H9 (cell line): ENCODE results near the gene ALKBH4. TPM values are rescaled to one million over a fixed set of nuclear protein-coding genes. Genes with fewer than 3 reads are reported as not detected.

Experiments used
- DNase-seq: peaks from one replicate; pipeline ENCODE4 v3.0.0-alpha.2; 2017
- H2AFZ ChIP-seq: one replicate; pipeline ENCODE4 v1.6.1; 2013; ENCODE audit warnings: mild to moderate bottlenecking, low read length, control low read depth, moderate library complexity
- H2AK5ac ChIP-seq: 2 replicates; pipeline ENCODE4 v1.6.1; 2013; ENCODE audit warnings: low read length, control low read depth, mixed read lengths; ENCODE audit not compliant: insufficient read length
- H2BK120ac ChIP-seq: one replicate; pipeline ENCODE4 v1.6.1; 2013; ENCODE audit warnings: low read depth, mild to moderate bottlenecking, low read length, control low read depth, inconsistent platforms; ENCODE audit not compliant: poor library complexity, severe bottlenecking
- H2BK12ac ChIP-seq: 2 replicates; pipeline ENCODE4 v1.6.1; 2013; ENCODE audit warnings: low read length, control low read depth, mixed read lengths, low read depth; ENCODE audit not compliant: insufficient read length
- H2BK15ac ChIP-seq: 2 replicates; pipeline ENCODE4 v1.6.1; 2013; ENCODE audit warnings: low read depth, low read length, control low read depth
- H2BK20ac ChIP-seq: one replicate; pipeline ENCODE4 v1.6.1; 2013; ENCODE audit warnings: low read depth, mild to moderate bottlenecking, low read length, control low read depth, inconsistent platforms; ENCODE audit not compliant: poor library complexity, severe bottlenecking
- H2BK5ac ChIP-seq: 2 replicates; pipeline ENCODE4 v1.6.1; 2013; ENCODE audit warnings: low read length, control low read depth, mixed read lengths; ENCODE audit not compliant: insufficient read length
- H3K14ac ChIP-seq: 2 replicates; pipeline ENCODE4 v1.6.1; 2013; ENCODE audit warnings: low read length, control low read depth; ENCODE audit not compliant: insufficient read depth
- H3K18ac ChIP-seq: 2 replicates; pipeline ENCODE4 v1.6.1; 2013; ENCODE audit warnings: low read depth, mild to moderate bottlenecking, mixed read lengths, low read length, control low read depth; ENCODE audit not compliant: insufficient read length
- H3K23ac ChIP-seq: 2 replicates; pipeline ENCODE4 v1.6.1; 2013; ENCODE audit warnings: low read length, control low read depth, mixed read lengths, low read depth; ENCODE audit not compliant: insufficient read length
- H3K23me2 ChIP-seq: 2 replicates; pipeline ENCODE4 v1.6.1; 2013; ENCODE audit warnings: low read depth, mild to moderate bottlenecking, mixed read lengths, low read length, control low read depth; ENCODE audit not compliant: insufficient read length, poor library complexity, severe bottlenecking
- H3K27ac ChIP-seq: 2 replicates; pipeline ENCODE4 v1.5.1; 2013; ENCODE audit warnings: low read length, control low read depth, mixed read lengths, low read depth; ENCODE audit not compliant: insufficient read length
- H3K27me3 ChIP-seq: 2 replicates; pipeline ENCODE4 v1.6.1; 2013; ENCODE audit warnings: low read length, control low read depth, inconsistent platforms; ENCODE audit not compliant: insufficient read depth
- H3K4ac ChIP-seq: 2 replicates; pipeline ENCODE4 v1.6.1; 2013; ENCODE audit warnings: low read depth, mild to moderate bottlenecking, control low read depth, inconsistent platforms, low read length, moderate library complexity
- H3K4me1 ChIP-seq: 2 replicates; pipeline ENCODE4 v1.6.1; 2013; ENCODE audit warnings: low read length, control low read depth, inconsistent platforms; ENCODE audit not compliant: insufficient read depth
- H3K4me2 ChIP-seq: 2 replicates; pipeline ENCODE4 v1.6.1; 2013; ENCODE audit warnings: low read length, control low read depth, mixed read lengths; ENCODE audit not compliant: insufficient read length, insufficient read depth
- H3K56ac ChIP-seq: 2 replicates; pipeline ENCODE4 v1.6.1; 2013; ENCODE audit warnings: low read depth, mild to moderate bottlenecking, mixed read lengths, low read length, control low read depth; ENCODE audit not compliant: insufficient read length
- H3K79me1 ChIP-seq: 2 replicates; pipeline ENCODE4 v1.6.1; 2013; ENCODE audit warnings: low read depth, mild to moderate bottlenecking, moderate library complexity, low read length, control low read depth, inconsistent platforms; ENCODE audit not compliant: insufficient read depth, poor library complexity, severe bottlenecking
- H3K79me2 ChIP-seq: 2 replicates; pipeline ENCODE4 v1.6.1; 2013; ENCODE audit warnings: low read length, control low read depth, inconsistent platforms; ENCODE audit not compliant: insufficient read depth
- H3K9ac ChIP-seq: 2 replicates; pipeline ENCODE4 v1.6.1; 2013; ENCODE audit warnings: low read length, control low read depth, mixed read lengths; ENCODE audit not compliant: insufficient read length; ENCODE audit errors: extremely low read depth
- H3K9me3 ChIP-seq: one replicate; pipeline ENCODE4 v1.6.1; 2013; ENCODE audit warnings: low read depth, low read length, inconsistent platforms; ENCODE audit not compliant: control insufficient read depth
- H3T11ph ChIP-seq: one replicate; pipeline ENCODE4 v1.6.1; 2013; ENCODE audit warnings: mild to moderate bottlenecking, low read length, control low read depth, inconsistent platforms
- H4K20me1 ChIP-seq: one replicate; pipeline ENCODE4 v1.6.1; 2013; ENCODE audit not compliant: control insufficient read depth, insufficient read length, insufficient read depth
- H4K5ac ChIP-seq: 2 replicates; pipeline ENCODE4 v1.6.1; 2013; ENCODE audit warnings: low read depth, mild to moderate bottlenecking, mixed read lengths, low read length, control low read depth; ENCODE audit not compliant: insufficient read length
- H4K8ac ChIP-seq: replicated peaks from 2 replicates; pipeline ENCODE4 v1.6.1; 2013; ENCODE audit warnings: low read length, control low read depth, mixed read lengths, low read depth; ENCODE audit not compliant: insufficient read length
- H4K91ac ChIP-seq: 2 replicates; pipeline ENCODE4 v1.6.1; 2013; ENCODE audit warnings: low read depth, mild to moderate bottlenecking, moderate library complexity, mixed read lengths, low read length, control low read depth; ENCODE audit not compliant: insufficient read length
- H3K27ac Mint-ChIP-seq, 3 experiments: 2 replicates in 2 of 3; 3 replicates in 1 of 3; pipeline ENCODE4 v1.8.0; 2020 to 2021; ENCODE audit warnings: mixed read lengths in 3 of 3, mild to moderate bottlenecking in 1 of 3, moderate library complexity in 1 of 3
- H3K27me3 Mint-ChIP-seq: 2 replicates; pipeline ENCODE4 v1.8.0; 2021; ENCODE audit warnings: low read depth, mild to moderate bottlenecking, moderate library complexity, mixed read lengths
- H3K36me3 Mint-ChIP-seq, 3 experiments: 2 replicates in 2 of 3; 3 replicates in 1 of 3; pipeline ENCODE4 v1.8.0; 2020 to 2021; ENCODE audit warnings: low read depth in 3 of 3, mixed read lengths in 3 of 3; ENCODE audit not compliant: insufficient read depth in 1 of 3
- H3K4me1 Mint-ChIP-seq, 2 experiments: 2 replicates each; pipeline ENCODE4 v1.8.0; 2020; ENCODE audit warnings: mixed read lengths in 2 of 2
- H3K4me3 Mint-ChIP-seq, 2 experiments: 2 replicates in 1 of 2; 3 replicates in 1 of 2; pipeline ENCODE4 v1.8.0; 2020 to 2021; ENCODE audit warnings: mild to moderate bottlenecking in 2 of 2, mixed read lengths in 2 of 2, moderate library complexity in 1 of 2
- H3K9me3 Mint-ChIP-seq, 2 experiments: 2 replicates in 1 of 2; 3 replicates in 1 of 2; pipeline ENCODE4 v1.8.0; 2020; ENCODE audit warnings: mild to moderate bottlenecking in 2 of 2, mixed read lengths in 2 of 2, moderate library complexity in 1 of 2
- CTCF ChIP-seq: fragments of 200-600 bp; sonication (generic); conservative IDR thresholded peaks from 3 replicates; pipeline ENCODE4 v1.8.0; 2021; ENCODE audit warnings: antibody characterized with exemption, mild to moderate bottlenecking
- WGBS: extraction: QIAGEN DNeasy Blood & Tissue Kit; methylation state at CpG from one replicate; pipeline ENCODE4 v1.1.7; 2013; ENCODE audit warnings: missing lambda C conversion rate, low lambda C conversion rate, mixed read lengths; ENCODE audit not compliant: insufficient read length; ENCODE audit errors: extremely low coverage; 5-methylcytosine and 5-hydroxymethylcytosine counted together
- total RNA-seq: library from RNA; stranded (reverse); gene quantifications from 2 replicates; pipeline ENCODE4 v1.2.1, GENCODE V29; 2021

ALKBH4 gene
- total RNA-seq, 1 experiment from 2014 or later = 23.9 TPM

GRCh38 chr7:102457352-102457924 lies 7.2 kb downstream of the ALKBH4 start:
- no peak overlapping the region for H3K27ac ChIP-seq
- no peak overlapping the region for H2BK12ac ChIP-seq
- H4K91ac ChIP-seq = no peak overlapping the region
- no peaks in the 10 kb centered on the region for H3K9me3 ChIP-seq
- no peaks in the 10 kb centered on the region for H3K27me3 ChIP-seq
- DNase-seq = no peak
- no peak overlapping the region for H2BK5ac ChIP-seq
- no peak for TF ChIP-seq CTCF
- no peaks in the 10 kb centered on the region for H3K4me1 ChIP-seq
- H2BK120ac ChIP-seq = no peak overlapping the region
- Mint-ChIP-seq H3K9me3 (no peaks in the 10 kb centered on the region), H3K36me3 (peaks cover 7 to 46% (median 40%) of the 10 kb centered on the region in 3 experiments; a peak in 6 of 7 replicates), H3K27me3 (no peaks in the 10 kb centered on the region), H3K4me1 (0 out of 4 replicates have a peak, but pooled peaks cover 0 to 2% of the 10 kb centered on the region in 2 experiments), H3K4me3 (no peak overlapping the region), H3K27ac (peak overlapping the region in 1 of 3 experiments; percentile 79; a peak in 1 of 7 replicates)
- H3K4me2 ChIP-seq = no peak overlapping the region
- H3T11ph ChIP-seq = no peak overlapping the region
- no peak overlapping the region for H3K23ac ChIP-seq
- no peaks in the 10 kb centered on the region for H3K79me1 ChIP-seq
- H3K56ac ChIP-seq = no peak overlapping the region
- H4K5ac ChIP-seq = no peak overlapping the region
- no peak overlapping the region for H3K18ac ChIP-seq
- no peak overlapping the region for H4K8ac ChIP-seq
- H3K79me2 ChIP-seq = no peaks in the 10 kb centered on the region
- no CpG with 5 or more reads among the region's 40 CpGs for WGBS
- no peak overlapping the region for H2AK5ac ChIP-seq
- no peak overlapping the region for H2BK15ac ChIP-seq
- H2BK20ac ChIP-seq = no peak overlapping the region
- no peaks in the 10 kb centered on the region for H3K23me2 ChIP-seq
- H3K9ac ChIP-seq = no peak overlapping the region
- H3K14ac ChIP-seq = no peak overlapping the region
- H4K20me1 ChIP-seq = no peaks in the 10 kb centered on the region
- H2AFZ ChIP-seq = no peak overlapping the region
- no peak overlapping the region for H3K4ac ChIP-seq
